HG02759 (cell line): ENCODE results near the gene WDR13.
"Not testable (repeated sequence)": the region's sequence is repeated elsewhere in the genome, so short reads cannot be mapped to it uniquely, and the experiment has no call there.

Experiments
- ATAC-seq: cut with Tn5 transposase; IDR thresholded peaks from one replicate; pipeline ENCODE4 v1.9.1; 2021; ENCODE audit warnings: mild to moderate bottlenecking, moderate library complexity; ENCODE audit not compliant: unreplicated experiment

The WDR13 gene

GRCh38 chrX:48597353-48598264 lies at the start of gene WDR13:
WDR13 (plus strand) TSS chrX:48597492; CDS start chrX:48597997, 505 bp downstream.
- peak; percentile 82 for ATAC-seq

- no peak for ATAC-seq
These were observed 48.4 kb upstream of the WDR13 start for GRCh38 chrX:48548871-48549270.

GRCh38 chrX:48555731-48556325 lies 41.5 kb upstream of the WDR13 start:
- ATAC-seq: not testable (repeated sequence)

GRCh38 chrX:48558271-48558670 lies 39.0 kb upstream of the WDR13 start:
- no peak for ATAC-seq

GRCh38 chrX:48559636-48560035 lies 37.7 kb upstream of the WDR13 start:
- no peak for ATAC-seq

- no peak for ATAC-seq
These were observed 37.2 kb upstream of the WDR13 start for GRCh38 chrX:48560056-48560455.

GRCh38 chrX:48560681-48561080 lies 36.6 kb upstream of the WDR13 start:
- ATAC-seq: no peak

- ATAC-seq: peak; percentile 38
These were observed 27.3 kb upstream of the WDR13 start for GRCh38 chrX:48569958-48570357.

GRCh38 chrX:48573690-48574269 lies 23.5 kb upstream of the WDR13 start:
- ATAC-seq: no peak

- peak; percentile 88 for ATAC-seq
These were observed 22.7 kb upstream of the WDR13 start, which contains the start of gene RBM3 for GRCh38 chrX:48574270-48575266. RBM3 (plus strand) TSS chrX:48574484; CDS start chrX:48575181, 697 bp downstream.

GRCh38 chrX:48575642-48576041 lies 21.6 kb upstream of the WDR13 start:
- ATAC-seq: no peak

- ATAC-seq: no peak
These were observed 21.2 kb upstream of the WDR13 start for GRCh38 chrX:48576108-48576507.

GRCh38 chrX:48578661-48579128 lies 18.6 kb upstream of the WDR13 start:
- ATAC-seq: no peak

- no peak for ATAC-seq
These were observed 18.0 kb upstream of the WDR13 start for GRCh38 chrX:48579259-48579658.

- no peak for ATAC-seq
These were observed 16.6 kb upstream of the WDR13 start for GRCh38 chrX:48580662-48581061.

- ATAC-seq: no peak
These were observed 12.6 kb upstream of the WDR13 start for GRCh38 chrX:48584698-48585097.

- ATAC-seq: no peak
These were observed 7.7 kb upstream of the WDR13 start for GRCh38 chrX:48589482-48590162.

GRCh38 chrX:48590203-48591103 lies 6.8 kb upstream of the WDR13 start:
- no peak for ATAC-seq

GRCh38 chrX:48591255-48591791 lies 6.0 kb upstream of the WDR13 start:
- no peak for ATAC-seq
